ENCODE results near the gene RAB8A. TPM values are rescaled to one million over a fixed set of nuclear protein-coding genes. Genes with fewer than 3 reads are reported as not detected.

Gene RAB8A
- total and polyA plus RNA-seq, 4 donors: 32.2 to 71.4 (median 60.3) TPM

GRCh38 chr19:16076958-16077611 lies 34.6 kb upstream of the RAB8A start:
- Histone ChIP-seq H3K36me3 (ENCODE audit: control insufficient read depth in 4 of 4, insufficient read depth in 4 of 4, low read length in 4 of 4) (peaks cover 0 to 13% (median 7%) of the 10 kb centered on the region in 4 donors), H3K4me3 (peak overlapping the region; percentile 97), H3K27me3 (ENCODE audit: control insufficient read depth in 3 of 3, insufficient read depth in 3 of 3, low read length in 2 of 3) (no peaks in the 10 kb centered on the region), H3K9ac (ENCODE audit: insufficient read depth in 1 of 2, low read length in 2 of 2) (peak overlapping the region; percentile 90 to 98), H3K27ac (ENCODE audit: low read depth in 1 of 2, low read length in 1 of 2) (peak overlapping the region; percentile 87 to 99), H3K4me1 (ENCODE audit: control insufficient read depth in 5 of 5, insufficient read depth in 5 of 5, low read length in 5 of 5) (peaks cover 0 to 19% (median 5%) of the 10 kb centered on the region in 5 donors), H3K9me3 (ENCODE audit: control insufficient read depth in 4 of 4, insufficient read depth in 3 of 4, low read length in 3 of 4) (no peaks in the 10 kb centered on the region)
- WGBS, 2 donors: 0 to 1% methylated on average over 45 to 56 of the region's 56 CpGs
- peak; percentile 66 to 73 (median 67) for DNase-seq
- no peak for TF ChIP-seq CTCF (IDR thresholded peaks at IDR 0.05; ENCODE audit: control extremely low read depth, extremely low read depth)
- ATAC-seq (ENCODE audit: insufficient read depth, low FRiP score): no peak

DNA sequence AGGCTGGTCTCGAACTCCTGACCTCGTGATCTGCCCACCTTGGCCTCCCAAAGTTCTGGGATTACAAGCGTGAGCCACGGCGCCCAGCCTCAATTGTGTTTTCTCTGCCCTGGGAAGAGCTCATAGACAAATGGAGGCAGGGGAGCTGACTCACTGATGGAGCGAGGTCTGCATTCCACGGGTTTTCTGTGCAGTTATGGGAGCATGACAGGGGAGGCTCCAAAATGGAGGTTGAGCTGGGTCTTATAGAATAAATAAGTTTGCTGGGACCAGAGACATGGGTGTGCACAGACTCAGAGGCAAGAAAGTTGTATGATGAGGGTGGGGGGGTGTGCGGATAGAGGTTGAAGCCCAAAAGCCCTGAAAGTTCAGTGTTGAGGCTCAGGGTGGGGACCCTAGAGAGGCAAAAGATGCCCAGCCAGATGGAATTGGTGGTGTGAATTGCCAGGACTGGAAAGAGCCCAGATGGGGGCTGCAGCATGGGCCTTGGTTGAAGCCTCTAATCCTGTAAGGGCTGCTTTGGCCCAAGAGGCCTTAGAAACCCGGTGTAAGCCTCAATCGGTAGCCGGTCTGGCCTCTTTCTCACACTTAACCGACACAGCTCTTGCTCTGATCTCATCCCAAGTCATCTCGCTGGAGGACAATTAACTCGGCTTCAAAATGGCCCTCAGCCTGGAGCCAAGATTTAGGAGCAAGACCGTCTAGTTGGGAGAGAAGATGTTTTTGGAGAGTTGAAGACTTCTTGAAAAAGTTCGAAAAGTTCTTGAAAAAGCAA lies 33.5 kb upstream of the RAB8A start:
- no peak for TF ChIP-seq CTCF (IDR thresholded peaks at IDR 0.05; ENCODE audit: control extremely low read depth, extremely low read depth)
- H3K9ac ChIP-seq (ENCODE audit: insufficient read depth in 1 of 2, low read length in 2 of 2): peak overlapping the region in 1 of 2 donors; percentile 43
- H3K9me3 ChIP-seq (ENCODE audit: control insufficient read depth in 4 of 4, insufficient read depth in 3 of 4, low read length in 3 of 4): no peaks in the 10 kb centered on the region
- peaks cover 0 to 19% (median 7%) of the 10 kb centered on the region in 5 donors for H3K4me1 ChIP-seq (ENCODE audit: control insufficient read depth in 5 of 5, insufficient read depth in 5 of 5, low read length in 5 of 5)
- H3K27me3 ChIP-seq (ENCODE audit: control insufficient read depth in 3 of 3, insufficient read depth in 3 of 3, low read length in 2 of 3): no peaks in the 10 kb centered on the region
- 26 to 36% methylated on average over 16 of the region's 16 CpGs for WGBS, 2 donors
- DNase-seq (peak in 2 of 3 donors; percentile 70 to 86), ATAC-seq (ENCODE audit: insufficient read depth, low FRiP score) (no peak)
- H3K36me3 ChIP-seq (ENCODE audit: control insufficient read depth in 4 of 4, insufficient read depth in 4 of 4, low read length in 4 of 4): peaks cover 0 to 23% (median 11%) of the 10 kb centered on the region in 4 donors
- peak overlapping the region; percentile 87 to 99 for H3K27ac ChIP-seq (ENCODE audit: low read depth in 1 of 2, low read length in 1 of 2)
- peak overlapping the region; percentile 97 for H3K4me3 ChIP-seq

DNA sequence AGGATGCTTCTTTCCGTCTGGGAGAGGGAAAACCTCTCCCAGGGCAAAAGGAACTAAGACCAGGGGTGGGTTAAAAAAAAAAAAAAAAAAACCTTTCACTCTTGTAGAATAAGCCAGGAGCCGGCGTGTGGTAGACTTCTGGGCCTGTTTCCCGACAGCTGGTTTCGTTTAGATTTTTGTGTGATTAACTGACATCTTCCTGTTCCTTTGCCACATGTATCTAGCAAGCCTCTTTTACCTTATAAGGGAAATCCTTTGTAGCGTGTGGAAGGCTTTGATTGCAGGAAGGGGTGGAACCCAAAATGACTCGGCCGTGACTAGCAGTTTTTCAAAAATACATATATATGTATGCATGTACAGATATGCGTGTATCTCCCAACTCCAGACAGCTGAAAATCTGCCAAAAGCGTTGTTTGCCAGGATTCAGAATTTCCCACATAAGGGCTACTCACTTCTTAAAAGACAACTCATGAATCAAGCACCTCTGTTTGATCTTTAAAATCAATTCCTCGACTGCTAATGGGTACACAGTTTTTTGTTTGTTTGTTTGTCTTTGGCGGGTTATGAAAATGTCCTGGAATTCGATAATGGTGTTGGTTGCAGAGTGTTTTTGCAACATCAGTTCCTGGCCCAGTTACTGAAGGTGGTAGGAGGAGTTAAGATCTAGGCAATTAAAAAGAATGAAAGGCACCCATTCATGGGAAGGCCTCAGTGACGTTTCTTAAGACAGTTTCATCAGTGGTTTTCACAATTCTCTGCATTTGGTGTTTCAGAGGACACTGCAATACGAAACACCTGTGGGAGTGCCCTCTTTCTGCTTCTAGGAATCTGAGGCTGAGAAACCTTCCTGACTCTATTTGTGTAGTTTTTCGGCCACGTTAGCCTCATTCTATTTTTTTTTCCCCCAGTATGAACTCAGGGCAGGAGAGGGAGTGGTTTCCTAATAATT lies 32.7 kb upstream of the RAB8A start:
- peak; percentile 20 for ATAC-seq (ENCODE audit: insufficient read depth, low FRiP score)
- H3K36me3 ChIP-seq (ENCODE audit: control insufficient read depth in 4 of 4, insufficient read depth in 4 of 4, low read length in 4 of 4): peaks cover 1 to 30% (median 16%) of the 10 kb centered on the region in 4 donors
- H3K9me3 ChIP-seq (ENCODE audit: control insufficient read depth in 4 of 4, insufficient read depth in 3 of 4, low read length in 3 of 4): no peaks in the 10 kb centered on the region
- peak overlapping the region; percentile 87 to 99 for H3K27ac ChIP-seq (ENCODE audit: low read depth in 1 of 2, low read length in 1 of 2)
- H3K27me3 ChIP-seq (ENCODE audit: control insufficient read depth in 3 of 3, insufficient read depth in 3 of 3, low read length in 2 of 3): no peaks in the 10 kb centered on the region
- peak overlapping the region in 1 of 2 donors; percentile 90 for H3K9ac ChIP-seq (ENCODE audit: insufficient read depth in 1 of 2, low read length in 2 of 2)
- peak overlapping the region; percentile 26 for H3K4me3 ChIP-seq
- peaks cover 0 to 19% (median 8%) of the 10 kb centered on the region in 5 donors for H3K4me1 ChIP-seq (ENCODE audit: control insufficient read depth in 5 of 5, insufficient read depth in 5 of 5, low read length in 5 of 5)
- peak; percentile 92 to 99 (median 99) for DNase-seq
- WGBS, 2 donors: 3% methylated on average over 17 of the region's 17 CpGs
- TF ChIP-seq CTCF (IDR thresholded peaks at IDR 0.05; ENCODE audit: control extremely low read depth, extremely low read depth): no peak
